GM12878 (cell line): ENCODE measurements around the gene SCARB1. TPM values are rescaled to one million over a fixed set of nuclear protein-coding genes. Genes with fewer than 3 reads are reported as not detected.

Experiments used
- BHLHE40 ChIP-seq, 2 experiments: fragments of 450-650 bp in 1 of 2; IDR thresholded peaks; 2 replicates each; pipeline ENCODE4 v1.6.1; 2011 to 2017; ENCODE audit warnings: low read depth in 2 of 2, borderline replicate concordance in 1 of 2, improper control_type of control experiment in 1 of 2, low read length in 1 of 2, mild to moderate bottlenecking in 1 of 2
- CBFB ChIP-seq: IDR thresholded peaks from 2 replicates; pipeline ENCODE4 v1.6.1; 2016; ENCODE audit warnings: antibody characterized with exemption, low read depth
- EED ChIP-seq: sonication (generic); IDR thresholded peaks from 2 replicates; pipeline ENCODE4 v1.6.1; 2016; ENCODE audit warnings: antibody characterized with exemption, low read depth
- GATAD2B ChIP-seq: fragments of 450-650 bp; conservative IDR thresholded peaks from 2 replicates; pipeline ENCODE4 v1.6.1; 2017; ENCODE audit warnings: low read depth, mild to moderate bottlenecking, moderate library complexity
- HDAC2 ChIP-seq: fragments of 200-600 bp; sonication (generic); IDR thresholded peaks from 2 replicates; pipeline ENCODE4 v1.6.1; 2017
- IKZF1 ChIP-seq: fragments of 450-650 bp; conservative IDR thresholded peaks from 2 replicates; pipeline ENCODE4 v1.6.1; 2017; ENCODE audit warnings: antibody characterized with exemption, mild to moderate bottlenecking
- JUND ChIP-seq: IDR thresholded peaks from 2 replicates; pipeline ENCODE4 v1.6.1; 2012; ENCODE audit warnings: low read depth, mild to moderate bottlenecking, low read length, improper control_type of control experiment, moderate library complexity
- KAT2A ChIP-seq: conservative IDR thresholded peaks from 2 replicates; pipeline ENCODE4 v1.6.1; 2011; ENCODE audit warnings: low read depth, low read length; ENCODE audit not compliant: control insufficient read depth
- MTA2 ChIP-seq: fragments of 450-650 bp; IDR thresholded peaks from 2 replicates; pipeline ENCODE4 v1.6.1; 2016; ENCODE audit warnings: low read depth, mild to moderate bottlenecking, moderate library complexity
- MXI1 ChIP-seq: fragments of 150-350 bp; IDR thresholded peaks from 2 replicates; pipeline ENCODE4 v1.6.1; 2011; ENCODE audit warnings: low read depth, mild to moderate bottlenecking, inconsistent platforms, low read length, improper control_type of control experiment
- MYC ChIP-seq: IDR thresholded peaks from 2 replicates; pipeline ENCODE4 v1.6.1; 2011; ENCODE audit warnings: mild to moderate bottlenecking, low read length, moderate library complexity, inconsistent platforms; ENCODE audit not compliant: insufficient read depth, insufficient replicate concordance, insufficient read length, severe bottlenecking
- NFYA ChIP-seq: IDR thresholded peaks from 2 replicates; pipeline ENCODE4 v1.6.1; 2011; ENCODE audit warnings: low read depth, mild to moderate bottlenecking, low read length, improper control_type of control experiment, borderline replicate concordance
- NRF1 ChIP-seq: conservative IDR thresholded peaks from 2 replicates; pipeline ENCODE4 v1.6.1; 2011; ENCODE audit warnings: mild to moderate bottlenecking, low read depth, low read length, improper control_type of control experiment
- POLR2AphosphoS5 ChIP-seq: IDR thresholded peaks from 2 replicates; pipeline ENCODE4 v1.6.1; 2011; ENCODE audit warnings: mild to moderate bottlenecking, low read length, inconsistent platforms
- RFX5 ChIP-seq: IDR thresholded peaks from 2 replicates; pipeline ENCODE4 v1.6.1; 2011; ENCODE audit warnings: low read depth, low read length, improper control_type of control experiment
- SIN3A ChIP-seq: IDR thresholded peaks from 2 replicates; pipeline ENCODE4 v1.6.1; 2012; ENCODE audit warnings: low read depth, low read length, improper control_type of control experiment
- SREBF1 ChIP-seq: IDR thresholded peaks from 2 replicates; pipeline ENCODE4 v1.6.1; 2012; ENCODE audit warnings: mild to moderate bottlenecking, low read length
- SREBF2 ChIP-seq: IDR thresholded peaks from 2 replicates; pipeline ENCODE4 v1.6.1; 2012; ENCODE audit warnings: mild to moderate bottlenecking, low read length
- TARDBP ChIP-seq: IDR thresholded peaks from 2 replicates; pipeline ENCODE4 v1.6.1; 2016; ENCODE audit warnings: borderline replicate concordance
- TCF12 ChIP-seq: IDR thresholded peaks from 2 replicates; pipeline ENCODE4 v1.6.1; 2011; ENCODE audit warnings: low read depth, mild to moderate bottlenecking, low read length
- TCF7 ChIP-seq: IDR thresholded peaks from 2 replicates; pipeline ENCODE4 v1.6.1; 2014; ENCODE audit warnings: antibody characterized with exemption, borderline replicate concordance
- polyA plus RNA-seq, 11 experiments: library from polyadenylated mRNA; depleted of rRNA in 4 of 11; unstranded in 6 of 11; stranded (reverse) in 5 of 11; fragments of >200 nt; fragmentation: Nextera tagmentation in 4 of 11; fragmentation: Illumina TruSeq in 1 of 11; extraction: Ambion mirVana in 4 of 11; extraction: Trizol in 1 of 11; gene quantifications; 1 replicate in 1 of 11; 2 replicates in 10 of 11; pipeline versions ENCODE4 v1.2.1 to v1.2.3, GENCODE V29; 2011 to 2016; ENCODE audit warnings: inconsistent platforms in 2 of 11, missing spikeins in 2 of 11, low read depth in 1 of 11
- total RNA-seq, 4 experiments: library from RNA; depleted of rRNA in 3 of 4; stranded (reverse); fragments of >200 nt in 3 of 4; fragmentation: Illumina TruSeq in 1 of 4; extraction: Trizol in 1 of 4; gene quantifications; 2 replicates each; pipeline versions ENCODE4 v1.2.1 to v1.2.3, GENCODE V29; 2013 to 2021
- TF ChIP-seq, protein P1 (sequence below): IDR thresholded peaks from 2 replicates; pipeline ENCODE4 v1.6.1; 2011; ENCODE audit warnings: borderline replicate concordance, low read depth, mild to moderate bottlenecking, moderate library complexity, low read length; ENCODE audit not compliant: insufficient read depth, poor library complexity, severe bottlenecking
- TF ChIP-seq, protein P2 (sequence below): fragments of 450-650 bp; IDR thresholded peaks from 2 replicates; pipeline ENCODE4 v1.6.1; 2016; ENCODE audit warnings: mild to moderate bottlenecking
- TF ChIP-seq, protein P3 (sequence below): IDR thresholded peaks from 2 replicates; pipeline ENCODE4 v1.6.1; 2011; ENCODE audit warnings: low read depth, low read length, improper control_type of control experiment, borderline replicate concordance
- TF ChIP-seq, protein P4 (sequence below): IDR thresholded peaks from 2 replicates; pipeline ENCODE4 v1.6.1; 2011; ENCODE audit warnings: mild to moderate bottlenecking, low read depth, low read length, moderate library complexity; ENCODE audit not compliant: insufficient replicate concordance

SCARB1 gene
- total and polyA plus RNA-seq, 10 of the 15 experiments (the other 5 are each of a cell fraction or from before 2014, with no cell fraction given): 0.34 to 104 (median 63.1) TPM

DNA sequence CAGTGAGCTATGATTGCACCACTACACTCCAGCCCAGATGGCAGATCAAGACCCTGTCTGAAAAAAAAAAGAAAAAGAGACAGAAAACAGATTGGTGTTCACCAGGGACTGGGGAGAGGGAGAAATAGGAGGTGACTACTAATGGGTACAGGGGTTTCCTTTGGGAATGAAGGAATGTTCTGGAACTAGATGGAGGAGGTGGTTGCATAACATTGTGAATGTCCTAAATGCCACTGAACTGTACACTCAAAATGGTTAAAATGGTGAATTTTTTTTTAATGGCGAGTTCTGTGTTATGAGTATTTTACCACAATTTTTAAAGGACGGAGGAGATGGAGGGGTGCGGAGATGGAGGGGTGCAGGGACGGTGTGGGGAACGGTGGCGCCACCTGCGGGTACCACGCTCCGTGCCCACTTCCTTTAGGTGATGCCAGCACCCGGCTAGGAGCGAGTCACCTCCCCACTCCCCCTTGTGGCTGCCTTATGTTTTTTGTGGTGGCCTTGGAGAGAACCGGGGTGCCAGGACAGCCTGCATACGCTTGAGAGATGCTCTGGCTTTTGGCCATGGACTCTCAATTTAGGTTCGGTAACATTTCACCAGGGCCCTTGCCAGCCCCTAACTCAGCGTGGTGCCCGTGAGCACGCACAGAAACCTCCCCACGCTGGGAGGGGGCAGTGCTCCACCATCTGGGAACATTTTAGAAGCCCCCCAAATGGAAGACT is 34.7 kb upstream of the SCARB1 start (continued):
- TF ChIP-seq KAT2A: no peak
- TF ChIP-seq RFX5: no peak
- TF ChIP-seq BHLHE40 (IDR thresholded peaks at IDR 0.05; ENCODE audit: borderline replicate concordance in 1 of 2, low read depth in 2 of 2, low read length in 1 of 2): peak; percentile 11 to 46; a peak in 1 of 4 replicates
- no peak for TF ChIP-seq NFYA
- peak; percentile 61 for TF ChIP-seq IKZF1
- TF ChIP-seq HDAC2: no peak
- TF ChIP-seq, protein P1, sequence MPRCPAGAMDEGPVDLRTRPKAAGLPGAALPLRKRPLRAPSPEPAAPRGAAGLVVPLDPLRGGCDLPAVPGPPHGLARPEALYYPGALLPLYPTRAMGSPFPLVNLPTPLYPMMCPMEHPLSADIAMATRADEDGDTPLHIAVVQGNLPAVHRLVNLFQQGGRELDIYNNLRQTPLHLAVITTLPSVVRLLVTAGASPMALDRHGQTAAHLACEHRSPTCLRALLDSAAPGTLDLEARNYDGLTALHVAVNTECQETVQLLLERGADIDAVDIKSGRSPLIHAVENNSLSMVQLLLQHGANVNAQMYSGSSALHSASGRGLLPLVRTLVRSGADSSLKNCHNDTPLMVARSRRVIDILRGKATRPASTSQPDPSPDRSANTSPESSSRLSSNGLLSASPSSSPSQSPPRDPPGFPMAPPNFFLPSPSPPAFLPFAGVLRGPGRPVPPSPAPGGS: no peak
- TF ChIP-seq NRF1: no peak
- TF ChIP-seq, protein P2, sequence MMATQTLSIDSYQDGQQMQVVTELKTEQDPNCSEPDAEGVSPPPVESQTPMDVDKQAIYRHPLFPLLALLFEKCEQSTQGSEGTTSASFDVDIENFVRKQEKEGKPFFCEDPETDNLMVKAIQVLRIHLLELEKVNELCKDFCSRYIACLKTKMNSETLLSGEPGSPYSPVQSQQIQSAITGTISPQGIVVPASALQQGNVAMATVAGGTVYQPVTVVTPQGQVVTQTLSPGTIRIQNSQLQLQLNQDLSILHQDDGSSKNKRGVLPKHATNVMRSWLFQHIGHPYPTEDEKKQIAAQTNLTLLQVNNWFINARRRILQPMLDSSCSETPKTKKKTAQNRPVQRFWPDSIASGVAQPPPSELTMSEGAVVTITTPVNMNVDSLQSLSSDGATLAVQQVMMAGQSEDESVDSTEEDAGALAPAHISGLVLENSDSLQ: no peak
- TF ChIP-seq, protein P3, sequence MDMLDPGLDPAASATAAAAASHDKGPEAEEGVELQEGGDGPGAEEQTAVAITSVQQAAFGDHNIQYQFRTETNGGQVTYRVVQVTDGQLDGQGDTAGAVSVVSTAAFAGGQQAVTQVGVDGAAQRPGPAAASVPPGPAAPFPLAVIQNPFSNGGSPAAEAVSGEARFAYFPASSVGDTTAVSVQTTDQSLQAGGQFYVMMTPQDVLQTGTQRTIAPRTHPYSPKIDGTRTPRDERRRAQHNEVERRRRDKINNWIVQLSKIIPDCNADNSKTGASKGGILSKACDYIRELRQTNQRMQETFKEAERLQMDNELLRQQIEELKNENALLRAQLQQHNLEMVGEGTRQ: no peak
- no peak for TF ChIP-seq SIN3A
- no peak for TF ChIP-seq MYC
- TF ChIP-seq MTA2: no peak
- TF ChIP-seq EED: no peak
- TF ChIP-seq TCF7: no peak
- TF ChIP-seq MXI1: no peak
- TF ChIP-seq POLR2AphosphoS5: no peak
- no peak for TF ChIP-seq SREBF1
- no peak for TF ChIP-seq CBFB
- TF ChIP-seq JUND: no peak
- TF ChIP-seq SREBF2: no peak
- TF ChIP-seq TCF12: no peak
- peak; percentile 64 for TF ChIP-seq GATAD2B
- TF ChIP-seq, protein P4, sequence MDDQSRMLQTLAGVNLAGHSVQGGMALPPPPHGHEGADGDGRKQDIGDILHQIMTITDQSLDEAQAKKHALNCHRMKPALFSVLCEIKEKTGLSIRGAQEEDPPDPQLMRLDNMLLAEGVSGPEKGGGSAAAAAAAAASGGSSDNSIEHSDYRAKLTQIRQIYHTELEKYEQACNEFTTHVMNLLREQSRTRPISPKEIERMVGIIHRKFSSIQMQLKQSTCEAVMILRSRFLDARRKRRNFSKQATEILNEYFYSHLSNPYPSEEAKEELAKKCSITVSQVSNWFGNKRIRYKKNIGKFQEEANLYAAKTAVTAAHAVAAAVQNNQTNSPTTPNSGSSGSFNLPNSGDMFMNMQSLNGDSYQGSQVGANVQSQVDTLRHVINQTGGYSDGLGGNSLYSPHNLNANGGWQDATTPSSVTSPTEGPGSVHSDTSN: no peak
- TF ChIP-seq TARDBP: no peak
